ENCODE data around the gene DEFB125.

DNA sequence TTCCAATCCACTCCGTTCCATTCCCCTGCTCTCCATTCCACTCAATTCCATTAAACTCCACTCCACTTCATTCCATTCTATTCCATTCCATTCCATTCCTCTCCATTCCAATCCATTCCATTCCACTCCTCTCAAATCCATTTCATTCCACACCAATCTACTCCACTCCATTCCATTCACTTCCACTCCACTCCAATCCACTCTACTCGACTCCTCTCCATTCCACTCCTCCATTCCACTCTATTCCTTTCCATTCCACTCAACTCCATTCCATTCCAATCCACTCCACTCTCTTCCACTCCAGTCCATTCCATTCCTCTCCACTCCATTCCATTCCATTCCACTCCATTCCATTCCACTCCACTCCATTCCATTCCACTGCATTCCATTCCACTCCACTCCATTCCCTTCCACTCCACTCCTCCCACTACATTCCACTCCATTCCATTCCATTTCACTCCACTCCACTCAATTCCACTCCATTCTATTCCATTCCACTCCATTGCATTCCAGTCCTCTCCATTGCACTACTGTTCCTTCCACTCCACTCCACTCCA lies 22.6 kb upstream of the DEFB125 start:
- TF ChIP-seq, protein P1, sequence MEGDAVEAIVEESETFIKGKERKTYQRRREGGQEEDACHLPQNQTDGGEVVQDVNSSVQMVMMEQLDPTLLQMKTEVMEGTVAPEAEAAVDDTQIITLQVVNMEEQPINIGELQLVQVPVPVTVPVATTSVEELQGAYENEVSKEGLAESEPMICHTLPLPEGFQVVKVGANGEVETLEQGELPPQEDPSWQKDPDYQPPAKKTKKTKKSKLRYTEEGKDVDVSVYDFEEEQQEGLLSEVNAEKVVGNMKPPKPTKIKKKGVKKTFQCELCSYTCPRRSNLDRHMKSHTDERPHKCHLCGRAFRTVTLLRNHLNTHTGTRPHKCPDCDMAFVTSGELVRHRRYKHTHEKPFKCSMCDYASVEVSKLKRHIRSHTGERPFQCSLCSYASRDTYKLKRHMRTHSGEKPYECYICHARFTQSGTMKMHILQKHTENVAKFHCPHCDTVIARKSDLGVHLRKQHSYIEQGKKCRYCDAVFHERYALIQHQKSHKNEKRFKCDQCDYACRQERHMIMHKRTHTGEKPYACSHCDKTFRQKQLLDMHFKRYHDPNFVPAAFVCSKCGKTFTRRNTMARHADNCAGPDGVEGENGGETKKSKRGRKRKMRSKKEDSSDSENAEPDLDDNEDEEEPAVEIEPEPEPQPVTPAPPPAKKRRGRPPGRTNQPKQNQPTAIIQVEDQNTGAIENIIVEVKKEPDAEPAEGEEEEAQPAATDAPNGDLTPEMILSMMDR (IDR thresholded peaks at IDR 0.05) = no peak
- TF ChIP-seq POLR2AphosphoS5 (IDR thresholded peaks at IDR 0.05) (no peak), POLR2A (IDR thresholded peaks at IDR 0.05) (no peak)
